IMR-90 (cell line): Measurements from ENCODE around the gene PNMA1. TPM values are rescaled to one million over a fixed set of nuclear protein-coding genes. Genes with fewer than 3 reads are reported as not detected.

ENCODE experiments used
- ATAC-seq: fragments of 200-7000 bp; cut with Tn5 transposase; 2 replicates; pipeline ENCODE4 v1.9.1; 2020; ENCODE audit warnings: low read depth, mild to moderate bottlenecking, moderate library complexity
- BruUV-seq: library from RNA; stranded (reverse); fragments of 400-500 nt; replicated peaks from 2 replicates; lab custom pipeline; 2021; lab: Mats Ljungman, UMichigan
- CTCF ChIA-PET: fragments of 300-600 bp; formaldehyde crosslinking; extraction: SDS; loops from one replicate; lab custom pipeline; 2021; ENCODE audit warnings: antibody characterized with exemption; lab: Yijun Ruan, JAX
- POLR2A ChIA-PET: fragments of 300-600 bp; sonication (Branson Sonifier 250); formaldehyde crosslinking; loops from one replicate; lab custom pipeline; 2022; ENCODE audit warnings: antibody characterized with exemption; ENCODE audit not compliant: unreplicated experiment; lab: Charles Lee
- DNase-seq: peaks from one replicate; pipeline ENCODE4 v3.0.0; 2013
- H2AFZ ChIP-seq: replicated peaks from 2 replicates; pipeline ENCODE3; 2013; ENCODE audit warnings: low read length, mild to moderate bottlenecking; ENCODE audit not compliant: poor library complexity
- H2AK5ac ChIP-seq: 2 replicates; pipeline ENCODE4 v1.6.1; 2013; ENCODE audit warnings: low read depth, low read length, inconsistent platforms
- H2AK9ac ChIP-seq: replicated peaks from 2 replicates; pipeline ENCODE3; 2013; ENCODE audit warnings: mild to moderate bottlenecking, low read depth, low read length, moderate library complexity; ENCODE audit not compliant: poor library complexity
- H2BK120ac ChIP-seq: 2 replicates; pipeline ENCODE4 v1.6.1; 2013; ENCODE audit warnings: low read depth, low read length, inconsistent platforms
- H2BK15ac ChIP-seq: 3 replicates; pipeline ENCODE4 v1.6.1; 2013; ENCODE audit warnings: low read depth, low read length, inconsistent platforms
- H2BK20ac ChIP-seq: 2 replicates; pipeline ENCODE4 v1.6.1; 2013; ENCODE audit warnings: low read depth, mild to moderate bottlenecking, inconsistent platforms, low read length, moderate library complexity
- H2BK5ac ChIP-seq: 2 replicates; pipeline ENCODE4 v1.6.1; 2013; ENCODE audit warnings: mild to moderate bottlenecking, low read depth, low read length, inconsistent platforms; ENCODE audit not compliant: poor library complexity, severe bottlenecking
- H3K14ac ChIP-seq: replicated peaks from 2 replicates; pipeline ENCODE4 v1.6.1; 2013; ENCODE audit warnings: low read depth, low read length, inconsistent platforms
- H3K18ac ChIP-seq: 2 replicates; pipeline ENCODE4 v1.6.1; 2013; ENCODE audit warnings: low read depth, low read length, control low read depth
- H3K23ac ChIP-seq: 2 replicates; pipeline ENCODE4 v1.6.1; 2013; ENCODE audit warnings: low read depth, low read length, inconsistent platforms
- H3K27ac ChIP-seq: 2 replicates; pipeline ENCODE4 v1.5.1; 2013; ENCODE audit warnings: mild to moderate bottlenecking, control low read depth, low read length; ENCODE audit not compliant: insufficient read depth
- H3K27me3 ChIP-seq: 2 replicates; pipeline ENCODE4 v1.6.1; 2013; ENCODE audit warnings: low read length; ENCODE audit not compliant: control insufficient read depth, insufficient read depth
- H3K36me3 ChIP-seq: 2 replicates; pipeline ENCODE4 v1.6.1; 2013; ENCODE audit warnings: low read length, mixed read lengths; ENCODE audit not compliant: control insufficient read depth, insufficient read depth
- H3K4ac ChIP-seq: 2 replicates; pipeline ENCODE4 v1.6.1; 2013; ENCODE audit warnings: low read depth, low read length, inconsistent platforms
- H3K4me1 ChIP-seq: 2 replicates; pipeline ENCODE4 v1.6.1; 2013; ENCODE audit warnings: low read length, mixed read lengths; ENCODE audit not compliant: control insufficient read depth, insufficient read depth
- H3K4me2 ChIP-seq: 2 replicates; pipeline ENCODE4 v1.6.1; 2013; ENCODE audit warnings: low read depth, mild to moderate bottlenecking, control low read depth, low read length, moderate library complexity
- H3K4me3 ChIP-seq: 2 replicates; pipeline ENCODE4 v1.5.1; 2013; ENCODE audit warnings: low read depth, mild to moderate bottlenecking, control low read depth, low read length, moderate library complexity; ENCODE audit not compliant: insufficient read depth
- H3K56ac ChIP-seq: 2 replicates; pipeline ENCODE4 v1.6.1; 2013; ENCODE audit warnings: low read length, inconsistent platforms; ENCODE audit not compliant: insufficient read depth; ENCODE audit errors: extremely low read depth
- H3K79me1 ChIP-seq, 2 experiments: 2 replicates each; pipeline ENCODE4 v1.6.1; 2013; ENCODE audit warnings: low read length in 2 of 2, inconsistent platforms in 1 of 2, low read depth in 1 of 2
- H3K9ac ChIP-seq: 2 replicates; pipeline ENCODE4 v1.6.1; 2013; ENCODE audit warnings: low read depth, low read length, control low read depth
- H3K9me1 ChIP-seq: 2 replicates; pipeline ENCODE4 v1.6.1; 2013; ENCODE audit warnings: low read length, inconsistent platforms; ENCODE audit not compliant: insufficient read depth
- H3K9me3 ChIP-seq: 2 replicates; pipeline ENCODE4 v1.6.1; 2013; ENCODE audit warnings: low read length; ENCODE audit not compliant: control insufficient read depth, insufficient read depth
- H4K20me1 ChIP-seq: 2 replicates; pipeline ENCODE4 v1.6.1; 2013; ENCODE audit warnings: low read length, inconsistent platforms; ENCODE audit not compliant: insufficient read depth
- H4K5ac ChIP-seq: 2 replicates; pipeline ENCODE4 v1.6.1; 2013; ENCODE audit warnings: mild to moderate bottlenecking, low read depth, low read length, control low read depth
- H4K8ac ChIP-seq, 2 experiments: 2 replicates each; pipeline ENCODE4 v1.6.1; 2013; ENCODE audit warnings: low read depth in 2 of 2, low read length in 2 of 2, control low read depth in 1 of 2, inconsistent platforms in 1 of 2
- H4K91ac ChIP-seq: 2 replicates; pipeline ENCODE4 v1.6.1; 2013; ENCODE audit warnings: low read depth, low read length, inconsistent platforms; ENCODE audit not compliant: insufficient read depth
- BHLHE40 ChIP-seq: fragments of 150-350 bp; IDR thresholded peaks from 2 replicates; pipeline ENCODE4 v1.6.1; 2016; ENCODE audit warnings: mild to moderate bottlenecking, low read depth, low read length
- CEBPB ChIP-seq: IDR thresholded peaks from 2 replicates; pipeline ENCODE4 v1.6.1; 2012; ENCODE audit warnings: low read depth, low read length, improper control_type of control experiment
- CHD1 ChIP-seq: IDR thresholded peaks from 2 replicates; pipeline ENCODE4 v1.6.1; 2012; ENCODE audit warnings: low read depth, low read length, improper control_type of control experiment
- MAFK ChIP-seq: IDR thresholded peaks from 2 replicates; pipeline ENCODE4 v1.6.1; 2012; ENCODE audit warnings: low read depth, low read length, improper control_type of control experiment
- MAZ ChIP-seq: IDR thresholded peaks from 2 replicates; pipeline ENCODE4 v1.6.1; 2012; ENCODE audit warnings: low read depth, mild to moderate bottlenecking, low read length, improper control_type of control experiment, moderate library complexity, borderline replicate concordance
- MXI1 ChIP-seq: IDR thresholded peaks from 2 replicates; pipeline ENCODE4 v1.6.1; 2012; ENCODE audit warnings: low read depth, mild to moderate bottlenecking, low read length, moderate library complexity, borderline replicate concordance
- NFE2L2 ChIP-seq: fragments of 150-350 bp; IDR thresholded peaks from 2 replicates; pipeline ENCODE4 v1.6.1; 2016; ENCODE audit warnings: low read depth, mild to moderate bottlenecking, low read length
- POLR2A ChIP-seq: IDR thresholded peaks from 2 replicates; pipeline ENCODE4 v1.6.1; 2012; ENCODE audit warnings: mild to moderate bottlenecking, low read depth, low read length
- RCOR1 ChIP-seq: IDR thresholded peaks from 2 replicates; pipeline ENCODE4 v1.6.1; 2012; ENCODE audit warnings: mild to moderate bottlenecking, low read length, improper control_type of control experiment; ENCODE audit not compliant: insufficient replicate concordance
- RFX5 ChIP-seq: IDR thresholded peaks from 2 replicates; pipeline ENCODE4 v1.8.0; 2012; ENCODE audit warnings: low read depth, mild to moderate bottlenecking, low read length, moderate library complexity
- WGBS, 2 experiments: methylation state at CpG; one replicate each; pipeline versions ENCODE4 v1.1.5 to v1.1.7; 2013; ENCODE audit warnings: missing lambda C conversion rate in 2 of 2; ENCODE audit not compliant: insufficient read length in 1 of 2; ENCODE audit errors: extremely low coverage in 2 of 2; 5-methylcytosine and 5-hydroxymethylcytosine counted together
- dilution Hi-C: fragments of 300-500 bp; cut with HindIII; formaldehyde crosslinking; loops from one replicate; pipeline ENCODE4 v1.14.3; 2018; ENCODE audit warnings: low sequenced_read_pairs; ENCODE audit not compliant: unreplicated experiment
- in situ Hi-C: fragments of 300-500 bp; cut with MboI; formaldehyde crosslinking; loops from 3 replicates; pipeline ENCODE4 v1.14.3; 2019; ENCODE audit warnings: low sequenced_read_pairs, inconsistent platforms, mixed read lengths
- intact Hi-C: fragments of 100-400 bp; cut with micrococcal nuclease; formaldehyde crosslinking; loops from 2 replicates; pipeline ENCODE4 v1.10.0; 2022
- polyA plus RNA-seq, 3 experiments: library from polyadenylated mRNA; depleted of rRNA; stranded (reverse); fragments of >200 nt; gene quantifications; 2 replicates each; pipeline ENCODE4 v1.2.3, GENCODE V29; 2012; ENCODE audit warnings: low replicate concordance in 1 of 3
- total RNA-seq: library from RNA; depleted of rRNA; stranded (reverse); fragments of >200 nt; gene quantifications from 2 replicates; pipeline ENCODE4 v1.2.3, GENCODE V29; 2012
- TF ChIP-seq, protein P1 (sequence below): fragments of 150-350 bp; IDR thresholded peaks from 2 replicates; pipeline ENCODE4 v1.6.1; 2017; ENCODE audit warnings: mild to moderate bottlenecking, antibody characterized with exemption, low read length, low read depth
- TF ChIP-seq, protein P2 (sequence below): fragments of 150-350 bp; IDR thresholded peaks from 2 replicates; pipeline ENCODE4 v1.6.1; 2016; ENCODE audit warnings: low read depth, mild to moderate bottlenecking, low read length, moderate library complexity, borderline replicate concordance
- TF ChIP-seq, protein P3 (sequence below): conservative IDR thresholded peaks from 2 replicates; pipeline ENCODE4 v1.5.1; 2012; ENCODE audit warnings: mild to moderate bottlenecking, low read depth, low read length, improper control_type of control experiment

PNMA1 gene
- total and polyA plus RNA-seq, 2 of the 4 experiments (the other 2 are of a cell fraction): 6.5 to 28.2 TPM

DNA sequence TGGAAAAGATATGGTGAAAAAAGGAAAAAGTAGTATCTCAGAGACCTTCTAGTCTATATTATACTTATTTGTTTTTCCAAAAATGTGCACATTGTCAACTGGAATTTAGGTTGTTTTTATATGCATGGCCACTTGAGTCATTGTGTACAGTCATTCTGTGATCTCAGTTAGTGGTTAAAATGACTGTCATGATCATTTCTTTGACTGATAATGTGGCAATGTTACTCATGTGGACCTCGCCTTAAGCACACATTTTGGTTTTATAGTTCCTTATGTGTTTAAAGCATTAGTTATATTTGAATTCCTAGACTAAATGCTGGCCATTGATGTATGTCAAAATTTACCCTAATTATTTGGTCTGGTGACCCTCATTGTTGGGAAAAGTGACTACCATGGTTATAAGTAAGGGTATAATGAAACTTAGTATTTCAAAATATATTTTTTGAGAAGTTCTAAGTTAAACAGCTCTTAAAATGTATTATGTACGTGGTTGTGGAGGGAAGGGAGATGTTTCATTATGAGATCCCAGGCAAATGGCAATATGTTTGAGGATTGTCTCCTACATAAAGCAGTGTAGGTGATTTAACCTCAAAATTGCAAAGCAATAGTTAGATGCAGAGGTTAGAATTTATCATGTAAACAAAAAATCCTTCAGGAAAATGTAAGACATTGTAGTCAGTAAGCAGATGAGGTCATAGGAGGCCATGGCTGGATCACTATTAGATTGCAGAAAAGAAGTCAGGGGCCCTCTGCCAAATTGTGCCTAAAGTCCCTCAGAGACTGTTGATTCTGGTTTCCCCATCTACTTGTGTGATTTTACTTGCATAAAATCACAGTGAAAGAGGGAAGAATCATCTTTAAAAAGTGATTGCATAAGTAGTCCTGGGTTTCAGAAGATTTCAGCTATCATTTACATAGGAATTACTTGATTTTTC, 17.5 kb downstream of the PNMA1 start:
- Histone ChIP-seq H3K36me3 (peaks cover 4% of the 10 kb centered on the region; the same call in 1 of the 2 replicates), H3K4me1 (peaks cover 4% of the 10 kb centered on the region), H2BK15ac (no peak overlapping the region), H4K91ac (peak overlapping the region; percentile 58), H3K4me3 (no peak overlapping the region), H3K9me1 (0 out of 2 replicates have a peak, but pooled peaks cover 2% of the 10 kb centered on the region), H3K79me1 (no peaks in the 10 kb centered on the region; a peak in 1 of 4 replicates), H2BK20ac (no peak overlapping the region), H3K27me3 (no peaks in the 10 kb centered on the region), H3K9ac (no peak overlapping the region), H2AK5ac (no peak overlapping the region), H2AK9ac (no peak overlapping the region), H3K9me3 (no peaks in the 10 kb centered on the region), H4K8ac (no peak overlapping the region), H4K20me1 (no peaks in the 10 kb centered on the region), H2AFZ (no peak overlapping the region), H3K14ac (0 out of 2 replicates have a peak overlapping the region, but pooled peaks have one; percentile 40), H3K27ac (no peak overlapping the region), H3K4ac (no peak overlapping the region; the same call in 1 of the 2 replicates), H4K5ac (no peak overlapping the region), H2BK5ac (peak overlapping the region; percentile 60), H2BK120ac (peak overlapping the region; percentile 30; the same call in 1 of the 2 replicates), H3K4me2 (peak overlapping the region; percentile 60), H3K18ac (no peak overlapping the region), H3K56ac (no peak overlapping the region), H3K23ac (peak overlapping the region; percentile 48; the same call in 1 of the 2 replicates)
- WGBS, 2 experiments: no CpG with 5 or more reads among the region's 2 CpGs
- dilution Hi-C loops (no loop called here), intact Hi-C loops (no loop called here), in situ Hi-C loops (no loop called here)
- BruUV-seq: no TSS peak
- peak; percentile 84 for DNase-seq
- CTCF ChIA-PET: no interaction called here
- ATAC-seq: peak; percentile 84
- POLR2A ChIA-PET: no interaction called here
- TF ChIP-seq NFE2L2: peak; percentile 54; the same call in 1 of the 2 replicates
- TF ChIP-seq, protein P1, sequence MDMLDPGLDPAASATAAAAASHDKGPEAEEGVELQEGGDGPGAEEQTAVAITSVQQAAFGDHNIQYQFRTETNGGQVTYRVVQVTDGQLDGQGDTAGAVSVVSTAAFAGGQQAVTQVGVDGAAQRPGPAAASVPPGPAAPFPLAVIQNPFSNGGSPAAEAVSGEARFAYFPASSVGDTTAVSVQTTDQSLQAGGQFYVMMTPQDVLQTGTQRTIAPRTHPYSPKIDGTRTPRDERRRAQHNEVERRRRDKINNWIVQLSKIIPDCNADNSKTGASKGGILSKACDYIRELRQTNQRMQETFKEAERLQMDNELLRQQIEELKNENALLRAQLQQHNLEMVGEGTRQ: no peak
- TF ChIP-seq CHD1: no peak
- peak; percentile 34; the same call in 1 of the 2 replicates for TF ChIP-seq BHLHE40
- TF ChIP-seq MXI1: no peak
- TF ChIP-seq CEBPB: peak; percentile 84
- no peak for TF ChIP-seq MAFK
- TF ChIP-seq, protein P2, sequence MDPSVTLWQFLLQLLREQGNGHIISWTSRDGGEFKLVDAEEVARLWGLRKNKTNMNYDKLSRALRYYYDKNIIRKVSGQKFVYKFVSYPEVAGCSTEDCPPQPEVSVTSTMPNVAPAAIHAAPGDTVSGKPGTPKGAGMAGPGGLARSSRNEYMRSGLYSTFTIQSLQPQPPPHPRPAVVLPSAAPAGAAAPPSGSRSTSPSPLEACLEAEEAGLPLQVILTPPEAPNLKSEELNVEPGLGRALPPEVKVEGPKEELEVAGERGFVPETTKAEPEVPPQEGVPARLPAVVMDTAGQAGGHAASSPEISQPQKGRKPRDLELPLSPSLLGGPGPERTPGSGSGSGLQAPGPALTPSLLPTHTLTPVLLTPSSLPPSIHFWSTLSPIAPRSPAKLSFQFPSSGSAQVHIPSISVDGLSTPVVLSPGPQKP: no peak
- no peak for TF ChIP-seq MAZ
- TF ChIP-seq POLR2A: no peak
- TF ChIP-seq, protein P3, sequence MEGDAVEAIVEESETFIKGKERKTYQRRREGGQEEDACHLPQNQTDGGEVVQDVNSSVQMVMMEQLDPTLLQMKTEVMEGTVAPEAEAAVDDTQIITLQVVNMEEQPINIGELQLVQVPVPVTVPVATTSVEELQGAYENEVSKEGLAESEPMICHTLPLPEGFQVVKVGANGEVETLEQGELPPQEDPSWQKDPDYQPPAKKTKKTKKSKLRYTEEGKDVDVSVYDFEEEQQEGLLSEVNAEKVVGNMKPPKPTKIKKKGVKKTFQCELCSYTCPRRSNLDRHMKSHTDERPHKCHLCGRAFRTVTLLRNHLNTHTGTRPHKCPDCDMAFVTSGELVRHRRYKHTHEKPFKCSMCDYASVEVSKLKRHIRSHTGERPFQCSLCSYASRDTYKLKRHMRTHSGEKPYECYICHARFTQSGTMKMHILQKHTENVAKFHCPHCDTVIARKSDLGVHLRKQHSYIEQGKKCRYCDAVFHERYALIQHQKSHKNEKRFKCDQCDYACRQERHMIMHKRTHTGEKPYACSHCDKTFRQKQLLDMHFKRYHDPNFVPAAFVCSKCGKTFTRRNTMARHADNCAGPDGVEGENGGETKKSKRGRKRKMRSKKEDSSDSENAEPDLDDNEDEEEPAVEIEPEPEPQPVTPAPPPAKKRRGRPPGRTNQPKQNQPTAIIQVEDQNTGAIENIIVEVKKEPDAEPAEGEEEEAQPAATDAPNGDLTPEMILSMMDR: no peak
- TF ChIP-seq RCOR1: no peak
- no peak for TF ChIP-seq RFX5
